Keratinocyte (primary cell): ENCODE results near the gene ZDHHC12. TPM values are rescaled to one million over a fixed set of nuclear protein-coding genes. Genes with fewer than 3 reads are reported as not detected.

Experiments used
- DNase-seq: peaks from one replicate; pipeline ENCODE4 v3.0.0-alpha.2; 2011; ENCODE audit warnings: low read depth, missing footprints, low spot score
- FAIRE-seq: peaks from 2 replicates; lab custom pipeline; 2011; peaks lifted over from hg19 to GRCh38; lab: Jason Lieb, UNC
- H2AFZ ChIP-seq: 2 replicates; pipeline ENCODE4 v1.6.0; 2012; ENCODE audit warnings: low read length, control low read depth, inconsistent platforms; ENCODE audit not compliant: control insufficient read depth
- H3K27ac ChIP-seq: 2 replicates; pipeline ENCODE4 v1.5.1; 2011; ENCODE audit warnings: low read length; ENCODE audit not compliant: control insufficient read depth, insufficient read depth
- H3K27me3 ChIP-seq: 3 replicates; pipeline ENCODE4 v1.6.0; 2011; ENCODE audit warnings: low read length; ENCODE audit not compliant: control insufficient read depth, insufficient read depth; ENCODE audit errors: extremely low read depth
- H3K36me3 ChIP-seq, 2 experiments: 2 replicates in 1 of 2; 3 replicates in 1 of 2; pipeline ENCODE4 v1.5.1; 2011; ENCODE audit warnings: low read length in 2 of 2, mild to moderate bottlenecking in 1 of 2; ENCODE audit not compliant: control insufficient read depth in 2 of 2, insufficient read depth in 2 of 2; ENCODE audit errors: extremely low read depth in 1 of 2
- H3K4me1 ChIP-seq: 3 replicates; pipeline ENCODE4 v1.5.1; 2011; ENCODE audit warnings: low read length; ENCODE audit not compliant: control insufficient read depth, insufficient read depth; ENCODE audit errors: extremely low read depth
- H3K4me2 ChIP-seq: 3 replicates; pipeline ENCODE4 v1.6.0; 2011; ENCODE audit warnings: low read depth, low read length; ENCODE audit not compliant: control insufficient read depth, insufficient read depth; ENCODE audit errors: extremely low read depth
- H3K4me3 ChIP-seq, 3 experiments: fragments of 200-600 bp in 1 of 3; sonication (generic) in 1 of 3; 2 replicates in 2 of 3; 3 replicates in 1 of 3; pipeline ENCODE4 v1.5.1; 2011 to 2016; ENCODE audit warnings: low read length in 3 of 3, mild to moderate bottlenecking in 3 of 3, control low read depth in 2 of 3, inconsistent platforms in 1 of 3, low read depth in 1 of 3, mixed read lengths in 1 of 3, mixed run types in 1 of 3, moderate library complexity in 1 of 3; ENCODE audit not compliant: control insufficient read depth in 2 of 3, insufficient read depth in 2 of 3; ENCODE audit errors: extremely low read depth in 1 of 3
- H3K79me2 ChIP-seq: 2 replicates; pipeline ENCODE4 v1.6.0; 2012; ENCODE audit warnings: low read length; ENCODE audit not compliant: control insufficient read depth, insufficient read depth
- H3K9ac ChIP-seq: 3 replicates; pipeline ENCODE4 v1.6.0; 2011; ENCODE audit warnings: low read length; ENCODE audit not compliant: control insufficient read depth, insufficient read depth; ENCODE audit errors: extremely low read depth
- H3K9me1 ChIP-seq: 3 replicates; pipeline ENCODE4 v1.6.0; 2011; ENCODE audit warnings: low read length; ENCODE audit not compliant: control insufficient read depth, insufficient read depth; ENCODE audit errors: extremely low read depth
- H3K9me3 ChIP-seq: 2 replicates; pipeline ENCODE4 v1.5.1; 2012; ENCODE audit warnings: low read depth, low read length; ENCODE audit not compliant: control insufficient read depth
- H4K20me1 ChIP-seq: 3 replicates; pipeline ENCODE4 v1.6.0; 2011; ENCODE audit warnings: low read length; ENCODE audit not compliant: control insufficient read depth, insufficient read depth; ENCODE audit errors: extremely low read depth
- EZH2 ChIP-seq: IDR thresholded peaks from one replicate; pipeline ENCODE4 v1.6.1; 2012; ENCODE audit warnings: inconsistent platforms, mild to moderate bottlenecking, low read length, moderate library complexity
- dilution Hi-C: fragments of 300-500 bp; cut with MboI; formaldehyde crosslinking; loops from one replicate; pipeline ENCODE4 v1.7.0; 2020; ENCODE audit warnings: low sequenced_read_pairs; ENCODE audit not compliant: extremely low pct_ligation_motif_present
- polyA plus RNA-seq, 5 experiments: library from polyadenylated mRNA; depleted of rRNA in 3 of 5; stranded (reverse) in 3 of 5; stranded (forward) in 1 of 5; unstranded in 1 of 5; fragments of >200 nt; gene quantifications; 1 replicate in 1 of 5; 2 replicates in 3 of 5; 3 replicates in 1 of 5; pipeline versions ENCODE4 v1.2.1 to v1.2.3, GENCODE V29; 2011 to 2012; ENCODE audit warnings: missing spikeins in 2 of 5, low read depth in 1 of 5, low replicate concordance in 1 of 5
- TF ChIP-seq, protein P1 (sequence below), 3 experiments: IDR thresholded peaks in 1 of 3; conservative IDR thresholded peaks in 1 of 3; optimal IDR thresholded peaks in 1 of 3; 2 replicates in 2 of 3; 3 replicates in 1 of 3; pipeline versions ENCODE3 to v1.5.1; 2011; ENCODE audit warnings: low read length in 3 of 3, mild to moderate bottlenecking in 3 of 3, moderate library complexity in 2 of 3, control low read depth in 1 of 3, inconsistent platforms in 1 of 3; ENCODE audit not compliant: insufficient read depth in 2 of 3; ENCODE audit errors: extremely low read depth in 1 of 3

Gene ZDHHC12
- polyA plus RNA-seq, 1 donor (not counting 4 experiments of a cell fraction or from before 2014, with no cell fraction given), result 24.1 TPM

DNA sequence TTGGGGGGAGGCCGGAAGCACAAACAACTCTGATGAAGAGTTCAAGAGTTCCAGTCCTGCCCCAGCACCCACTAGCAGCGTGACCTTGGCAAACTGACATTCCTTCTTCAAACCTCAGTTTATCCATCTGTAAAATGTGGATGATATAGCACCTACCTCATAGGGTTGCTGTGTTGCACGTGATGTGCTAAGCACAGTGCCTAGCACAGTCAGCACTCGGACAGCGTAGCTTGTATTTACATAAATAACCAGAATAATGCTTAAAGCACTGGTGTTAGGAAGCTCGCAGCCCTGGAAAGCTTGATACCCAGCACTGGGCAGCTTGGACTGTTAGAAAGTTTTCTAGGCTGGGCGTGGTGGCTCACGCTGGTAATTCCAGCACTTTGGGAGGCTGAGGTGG lies 16.5 kb downstream of the ZDHHC12 start:
- no peaks in the 10 kb centered on the region for H3K27me3 ChIP-seq
- no peaks in the 10 kb centered on the region for H3K79me2 ChIP-seq
- DNase-seq, result no peak
- no peak overlapping the region for H2AFZ ChIP-seq
- H3K4me2 ChIP-seq, result no peak overlapping the region
- FAIRE-seq, result no peak
- H4K20me1 ChIP-seq, result no peaks in the 10 kb centered on the region
- H3K4me1 ChIP-seq, result no peaks in the 10 kb centered on the region
- H3K9me1 ChIP-seq, result no peaks in the 10 kb centered on the region
- no peaks in the 10 kb centered on the region for H3K36me3 ChIP-seq
- dilution Hi-C loops, result no loop called here
- TF ChIP-seq, protein P1, sequence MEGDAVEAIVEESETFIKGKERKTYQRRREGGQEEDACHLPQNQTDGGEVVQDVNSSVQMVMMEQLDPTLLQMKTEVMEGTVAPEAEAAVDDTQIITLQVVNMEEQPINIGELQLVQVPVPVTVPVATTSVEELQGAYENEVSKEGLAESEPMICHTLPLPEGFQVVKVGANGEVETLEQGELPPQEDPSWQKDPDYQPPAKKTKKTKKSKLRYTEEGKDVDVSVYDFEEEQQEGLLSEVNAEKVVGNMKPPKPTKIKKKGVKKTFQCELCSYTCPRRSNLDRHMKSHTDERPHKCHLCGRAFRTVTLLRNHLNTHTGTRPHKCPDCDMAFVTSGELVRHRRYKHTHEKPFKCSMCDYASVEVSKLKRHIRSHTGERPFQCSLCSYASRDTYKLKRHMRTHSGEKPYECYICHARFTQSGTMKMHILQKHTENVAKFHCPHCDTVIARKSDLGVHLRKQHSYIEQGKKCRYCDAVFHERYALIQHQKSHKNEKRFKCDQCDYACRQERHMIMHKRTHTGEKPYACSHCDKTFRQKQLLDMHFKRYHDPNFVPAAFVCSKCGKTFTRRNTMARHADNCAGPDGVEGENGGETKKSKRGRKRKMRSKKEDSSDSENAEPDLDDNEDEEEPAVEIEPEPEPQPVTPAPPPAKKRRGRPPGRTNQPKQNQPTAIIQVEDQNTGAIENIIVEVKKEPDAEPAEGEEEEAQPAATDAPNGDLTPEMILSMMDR (optimal IDR thresholded peaks at IDR 0.05 in 1 of 3, IDR thresholded peaks at IDR 0.05 in 1 of 3, conservative IDR thresholded peaks at IDR 0.05 in 1 of 3; ENCODE audit: extremely low read depth in 1 of 3, insufficient read depth in 2 of 3, low read length in 3 of 3), result no peak
- TF ChIP-seq EZH2, result no peak
- no peaks in the 10 kb centered on the region for H3K9me3 ChIP-seq
- no peak overlapping the region for H3K27ac ChIP-seq
- no peak overlapping the region for H3K4me3 ChIP-seq
- H3K9ac ChIP-seq, result no peak overlapping the region

DNA sequence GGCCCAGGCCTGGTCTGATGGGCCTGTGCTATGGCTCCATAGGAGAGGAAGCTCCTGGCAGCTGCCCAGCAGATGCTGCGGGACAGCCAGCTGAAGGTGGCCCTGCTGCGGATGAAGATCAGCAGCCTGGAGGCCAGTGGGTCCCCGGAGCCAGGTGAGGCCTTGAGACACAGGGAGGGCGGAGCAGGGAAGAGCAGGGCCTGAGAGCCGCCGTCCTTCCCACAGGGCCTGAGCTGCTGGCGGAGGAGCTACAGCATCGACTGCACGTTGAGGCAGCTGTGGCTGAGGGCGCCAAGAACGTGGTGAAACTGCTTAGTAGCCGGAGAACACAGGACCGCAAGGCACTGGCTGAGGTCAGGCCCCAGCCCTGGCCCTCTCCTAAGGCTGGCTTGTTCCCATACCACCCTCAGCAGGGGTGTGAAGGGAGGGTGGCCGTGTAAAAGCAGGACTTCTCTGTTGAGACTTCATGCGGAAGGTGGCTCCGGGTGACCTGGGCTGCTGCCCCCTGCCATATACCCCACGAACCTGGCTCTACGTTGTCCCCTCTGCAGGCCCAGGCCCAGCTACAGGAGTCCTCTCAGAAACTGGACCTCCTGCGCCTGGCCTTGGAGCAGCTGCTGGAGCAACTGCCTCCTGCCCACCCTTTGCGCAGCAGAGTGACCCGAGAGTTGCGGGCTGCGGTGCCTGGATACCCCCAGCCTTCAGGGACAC lies 17.1 kb downstream of the ZDHHC12 start:
- Histone ChIP-seq H3K4me2 (no peak overlapping the region), H3K36me3 (no peaks in the 10 kb centered on the region), H2AFZ (no peak overlapping the region), H3K4me1 (no peaks in the 10 kb centered on the region), H4K20me1 (no peaks in the 10 kb centered on the region), H3K4me3 (no peak overlapping the region), H3K27me3 (no peaks in the 10 kb centered on the region), H3K27ac (no peak overlapping the region), H3K9me1 (no peaks in the 10 kb centered on the region), H3K9me3 (no peaks in the 10 kb centered on the region), H3K79me2 (no peaks in the 10 kb centered on the region), H3K9ac (no peak overlapping the region)
- dilution Hi-C loops, result no loop called here
- DNase-seq, result no peak
- FAIRE-seq, result no peak
- TF ChIP-seq EZH2, result no peak
- TF ChIP-seq, protein P1 (optimal IDR thresholded peaks at IDR 0.05 in 1 of 3, IDR thresholded peaks at IDR 0.05 in 1 of 3, conservative IDR thresholded peaks at IDR 0.05 in 1 of 3; ENCODE audit: extremely low read depth in 1 of 3, insufficient read depth in 2 of 3, low read length in 3 of 3), result no peak
